ENCODE results near the gene GPC6. TPM values are rescaled to one million over a fixed set of nuclear protein-coding genes. Genes with fewer than 3 reads are reported as not detected.

GPC6 gene
- total RNA-seq, 1 donor from 2014 or later = 42.9 TPM

GRCh38 chr13:93341517-93341916, 114.9 kb downstream of the GPC6 start:
- Histone ChIP-seq H2AFZ (replicated peaks) (no peak overlapping the region), H3K4me2 (no peak overlapping the region), H3K9me3 (ENCODE audit: low read depth) (no peaks in the 10 kb centered on the region), H3K4me3 (no peak overlapping the region), H4K20me1 (ENCODE audit: low read depth) (no peaks in the 10 kb centered on the region), H3K4me1 (peaks cover 26% of the 10 kb centered on the region), H3K27ac (no peak overlapping the region), H3K79me2 (ENCODE audit: low read depth) (no peaks in the 10 kb centered on the region), H3K36me3 (no peaks in the 10 kb centered on the region), H3F3A (ENCODE audit: low read depth) (no peaks in the 10 kb centered on the region), H3K27me3 (no peaks in the 10 kb centered on the region), H3K9ac (no peak overlapping the region)
- DNase-seq (ENCODE audit: low spot score) = no peak
- Mint-ChIP-seq H3K4me1 (peaks cover 36% of the 10 kb centered on the region), H3K27me3 (ENCODE audit: insufficient read depth, low read depth) (peaks cover 5% of the 10 kb centered on the region), H3K9me3 (peaks cover 16% of the 10 kb centered on the region), H3K27ac (no peak overlapping the region), H3K4me3 (no peak overlapping the region), H3K36me3 (peaks cover 6% of the 10 kb centered on the region)
- TF ChIP-seq CTCF (IDR thresholded peaks at IDR 0.05) (no peak), EZH2 (IDR thresholded peaks at IDR 0.05) (no peak), EZH2phosphoT487 (IDR thresholded peaks at IDR 0.05) (no peak)

- H3K27ac Mint-ChIP-seq = no peak overlapping the region
- peaks cover 22% of the 10 kb centered on the region for H3K9me3 Mint-ChIP-seq
- peaks cover 11% of the 10 kb centered on the region for H3K36me3 Mint-ChIP-seq
- Histone ChIP-seq H3K27ac (no peak overlapping the region), H3F3A (ENCODE audit: low read depth) (no peaks in the 10 kb centered on the region), H3K9me3 (ENCODE audit: low read depth) (no peaks in the 10 kb centered on the region), H3K4me3 (no peak overlapping the region), H3K27me3 (no peaks in the 10 kb centered on the region), H4K20me1 (ENCODE audit: low read depth) (no peaks in the 10 kb centered on the region), H3K79me2 (ENCODE audit: low read depth) (no peaks in the 10 kb centered on the region), H3K9ac (no peak overlapping the region), H3K4me1 (peaks cover 26% of the 10 kb centered on the region), H3K4me2 (no peak overlapping the region), H3K36me3 (no peaks in the 10 kb centered on the region), H2AFZ (replicated peaks) (no peak overlapping the region)
- no peak for DNase-seq (ENCODE audit: low spot score)
- no peak overlapping the region for H3K4me3 Mint-ChIP-seq
- peaks cover 10% of the 10 kb centered on the region for H3K27me3 Mint-ChIP-seq (ENCODE audit: insufficient read depth, low read depth)
- peaks cover 36% of the 10 kb centered on the region for H3K4me1 Mint-ChIP-seq
- TF ChIP-seq CTCF (IDR thresholded peaks at IDR 0.05) (no peak), EZH2 (IDR thresholded peaks at IDR 0.05) (no peak), EZH2phosphoT487 (IDR thresholded peaks at IDR 0.05) (no peak)
Measured at GRCh38 chr13:93343097-93343496, 116.5 kb downstream of the GPC6 start.

- TF ChIP-seq EZH2phosphoT487 (IDR thresholded peaks at IDR 0.05) = no peak
- TF ChIP-seq EZH2 (IDR thresholded peaks at IDR 0.05) = no peak
- no peak for TF ChIP-seq CTCF (IDR thresholded peaks at IDR 0.05)
- H3K9me3 Mint-ChIP-seq = peaks cover 30% of the 10 kb centered on the region
- H3K4me1 Mint-ChIP-seq = peaks cover 36% of the 10 kb centered on the region
Measured at GRCh38 chr13:93344048-93344705, 117.6 kb downstream of the GPC6 start.

More at GRCh38 chr13:93344048-93344705, 117.6 kb downstream of the GPC6 start:
- H3K36me3 ChIP-seq = no peaks in the 10 kb centered on the region
- H3K9me3 ChIP-seq (ENCODE audit: low read depth) = no peaks in the 10 kb centered on the region
- H3K4me2 ChIP-seq = peak overlapping the region; percentile 6
- no peak overlapping the region for H3K4me3 Mint-ChIP-seq
- peaks cover 10% of the 10 kb centered on the region for H3K27me3 Mint-ChIP-seq (ENCODE audit: insufficient read depth, low read depth)
- H3K9ac ChIP-seq = no peak overlapping the region
- no peaks in the 10 kb centered on the region for H3F3A ChIP-seq (ENCODE audit: low read depth)
- H3K27ac Mint-ChIP-seq = peak overlapping the region; percentile 83
- H2AFZ ChIP-seq (replicated peaks) = no peak overlapping the region
- DNase-seq (ENCODE audit: low spot score) = no peak
- H3K27me3 ChIP-seq = no peaks in the 10 kb centered on the region
- H3K36me3 Mint-ChIP-seq = peaks cover 19% of the 10 kb centered on the region
- H3K4me3 ChIP-seq = no peak overlapping the region
- no peaks in the 10 kb centered on the region for H4K20me1 ChIP-seq (ENCODE audit: low read depth)
- no peaks in the 10 kb centered on the region for H3K79me2 ChIP-seq (ENCODE audit: low read depth)
- H3K27ac ChIP-seq = no peak overlapping the region
- H3K4me1 ChIP-seq = peaks cover 26% of the 10 kb centered on the region

Data from neural progenitor cell (in vitro differentiated cells).